Measurements from ENCODE around the gene LTBP2.

Gene LTBP2

DNA sequence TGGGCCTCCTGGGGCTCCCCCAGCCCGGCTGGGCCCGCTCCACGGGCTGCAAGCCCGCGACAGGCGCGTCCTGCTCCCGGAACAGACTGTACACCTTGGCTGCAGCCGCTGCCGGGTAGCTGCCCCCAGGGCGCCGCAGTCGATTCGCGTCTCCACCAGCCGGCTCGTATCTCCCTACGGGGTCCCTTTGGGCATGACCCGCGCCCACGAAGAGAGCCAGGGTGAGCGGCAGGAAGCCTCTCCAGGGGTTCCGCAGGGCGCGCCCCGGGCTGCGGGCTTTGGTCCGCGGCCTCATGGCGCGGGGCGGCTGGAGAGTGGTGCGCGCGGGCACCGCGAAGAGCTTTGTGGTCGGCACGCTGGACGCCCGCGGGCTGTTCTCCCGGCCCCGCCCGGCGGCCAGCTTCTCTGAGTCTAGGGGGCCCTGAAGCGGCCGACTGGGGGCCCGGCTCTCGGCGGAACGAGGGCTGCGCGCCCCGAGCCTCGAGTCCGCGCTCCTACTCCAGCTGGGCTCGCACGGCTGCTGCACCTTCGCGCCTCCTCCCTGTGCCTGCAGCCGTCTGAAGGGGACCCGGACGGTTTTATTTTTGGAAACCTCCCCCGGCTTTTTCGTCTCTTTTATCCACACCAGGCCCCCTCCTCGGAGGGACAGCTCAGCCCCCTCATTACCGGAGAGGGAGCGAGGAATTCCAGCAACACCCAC is at the start of gene LTBP2:
Gene LTBP2 (minus strand): TSS at position 588 of the 700 bp plus-strand sequence. CDS start 293 bp downstream, at position 295.
- no peak for DNase-seq

DNA sequence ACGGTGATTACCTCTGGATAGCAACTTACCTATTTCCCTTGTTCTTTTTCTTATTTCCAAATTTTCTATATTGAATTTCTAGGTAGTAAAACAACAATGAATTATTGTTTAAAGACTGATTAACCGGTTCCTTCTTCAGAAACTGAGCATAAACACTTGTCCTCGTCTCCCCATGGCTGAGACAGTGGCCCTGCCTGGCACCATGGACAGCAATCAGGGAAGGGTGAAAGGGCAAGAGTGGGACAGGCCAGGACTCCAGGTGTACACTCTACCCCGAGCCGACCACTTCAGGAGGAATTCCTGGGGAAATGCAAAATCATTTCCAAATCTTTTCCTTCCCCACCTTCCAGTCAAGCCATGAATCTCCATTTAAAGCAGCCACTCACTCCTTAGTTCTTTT is 48.8 kb upstream of the LTBP2 start:
- DNase-seq = no peak

DNA sequence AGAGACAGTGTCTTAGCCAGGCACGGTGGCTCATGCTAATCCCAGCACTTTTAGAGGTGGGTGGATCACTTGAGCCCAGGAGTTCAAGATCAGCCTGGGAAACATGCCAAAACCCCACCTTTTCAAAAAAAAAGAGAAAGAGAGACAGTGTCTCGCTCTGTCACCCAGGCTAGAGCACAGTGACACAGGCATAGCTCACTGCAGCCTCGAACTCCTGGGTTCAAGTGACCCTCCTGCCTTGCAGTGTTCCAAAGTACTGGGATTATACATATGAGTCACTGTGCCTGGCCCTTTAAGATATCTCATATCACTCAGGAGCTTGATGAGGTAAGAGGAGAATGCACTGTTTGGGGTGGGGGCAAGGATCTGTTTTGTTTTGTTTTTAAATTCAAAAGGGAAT is 48.1 kb upstream of the LTBP2 start:
- DNase-seq = no peak

DNA sequence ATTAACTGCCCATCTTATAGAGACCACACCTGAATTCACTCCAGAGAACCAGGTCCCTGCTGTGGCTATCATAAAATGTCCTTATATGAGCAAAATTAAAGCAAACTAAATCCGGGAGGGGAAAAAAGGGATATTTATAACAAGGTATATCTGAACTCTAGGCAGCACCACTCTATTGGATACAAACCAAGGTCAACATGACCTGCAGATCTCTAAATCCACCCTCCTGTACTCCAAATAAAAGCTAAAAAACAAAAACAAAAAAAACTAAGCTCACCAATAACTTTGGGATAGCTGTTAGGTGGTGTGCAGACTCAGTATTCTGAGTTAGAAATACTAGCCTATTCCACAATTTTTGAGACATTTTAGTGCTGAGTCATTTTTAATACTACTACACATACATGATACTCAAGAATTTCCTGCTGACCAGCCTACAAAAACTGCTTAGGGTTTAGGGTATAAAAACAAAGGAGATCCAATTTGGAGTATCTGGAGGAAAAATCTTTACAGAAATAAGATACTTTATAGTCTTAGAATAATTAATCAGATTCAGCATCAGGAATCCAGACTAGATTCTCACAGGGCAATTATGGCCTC is 46.6 kb upstream of the LTBP2 start:
- DNase-seq = no peak

DNA sequence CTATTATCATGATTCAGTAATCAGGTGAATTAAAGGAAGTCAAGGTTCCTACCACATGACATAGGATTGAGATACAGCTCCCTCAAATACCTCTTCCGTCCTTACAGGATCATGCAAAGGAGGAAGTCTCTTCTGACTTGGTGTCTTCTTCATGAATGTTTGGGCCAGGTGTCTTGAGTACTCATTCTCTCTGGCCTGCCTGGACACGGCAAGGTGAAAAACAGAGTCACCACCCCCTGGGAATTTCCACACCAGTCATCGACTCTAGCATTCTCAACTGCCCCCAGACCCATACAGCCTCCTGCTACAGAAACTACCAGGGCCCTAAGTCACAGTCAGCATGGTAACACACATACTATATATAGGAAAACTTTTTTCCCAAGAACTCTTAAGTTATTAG is 44.9 kb upstream of the LTBP2 start:
- no peak for DNase-seq

DNA sequence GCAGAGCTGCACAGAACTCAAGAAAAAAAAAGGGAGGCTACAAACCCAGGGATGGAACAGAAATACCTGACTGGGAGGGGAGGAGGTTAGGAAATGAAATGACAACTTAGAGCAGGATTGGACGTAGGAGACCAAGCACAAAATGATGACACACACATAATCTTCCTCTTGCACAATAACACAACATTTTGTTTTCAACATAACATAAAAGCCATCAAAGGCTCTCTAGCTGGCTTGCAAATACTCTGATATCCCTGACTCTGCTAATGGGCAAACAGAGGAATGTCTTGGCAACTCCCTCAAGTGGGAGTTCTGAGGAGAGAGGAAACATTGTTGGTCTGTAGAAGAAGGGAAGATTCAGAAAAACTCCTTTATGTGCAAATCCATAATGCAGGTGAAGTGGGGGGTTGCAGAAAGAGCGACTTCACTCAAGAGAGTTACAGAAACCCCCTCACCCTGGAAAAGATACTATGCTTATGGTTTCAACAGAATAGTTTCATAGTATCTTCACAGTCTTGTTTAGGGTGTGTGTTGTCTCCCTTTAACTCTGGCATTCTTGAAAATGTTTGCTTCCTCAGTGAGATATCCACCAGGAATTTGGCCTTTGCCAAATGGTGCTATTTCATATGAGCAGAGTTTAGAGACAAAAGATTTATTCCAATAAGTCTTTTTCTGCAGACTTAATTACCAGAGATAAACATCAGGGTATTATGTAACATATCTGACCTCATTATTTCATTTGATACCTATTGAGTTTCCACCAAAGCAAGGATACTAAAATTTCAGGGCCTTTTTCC is 43.8 kb upstream of the LTBP2 start:
- no peak for DNase-seq

DNA sequence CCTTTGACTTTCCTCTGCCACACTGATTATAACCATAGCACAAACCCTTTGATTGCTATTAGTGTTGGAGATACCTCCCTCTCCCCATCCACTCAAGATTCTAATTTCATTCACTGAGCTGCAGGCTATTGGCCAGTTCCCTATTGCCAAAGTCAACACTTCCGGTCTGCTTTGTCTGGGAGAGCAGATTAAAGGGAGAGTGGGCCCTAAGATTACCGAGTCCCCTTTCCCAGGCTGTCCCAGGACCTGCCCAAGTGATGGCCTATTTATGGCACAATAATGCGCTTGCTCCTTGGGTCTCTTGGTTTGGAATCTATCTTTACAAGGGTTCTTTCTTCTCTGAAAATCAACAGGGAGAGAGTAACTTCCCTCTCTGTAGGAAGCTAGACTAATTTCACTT is 42.9 kb upstream of the LTBP2 start:
- no peak for DNase-seq

DNA sequence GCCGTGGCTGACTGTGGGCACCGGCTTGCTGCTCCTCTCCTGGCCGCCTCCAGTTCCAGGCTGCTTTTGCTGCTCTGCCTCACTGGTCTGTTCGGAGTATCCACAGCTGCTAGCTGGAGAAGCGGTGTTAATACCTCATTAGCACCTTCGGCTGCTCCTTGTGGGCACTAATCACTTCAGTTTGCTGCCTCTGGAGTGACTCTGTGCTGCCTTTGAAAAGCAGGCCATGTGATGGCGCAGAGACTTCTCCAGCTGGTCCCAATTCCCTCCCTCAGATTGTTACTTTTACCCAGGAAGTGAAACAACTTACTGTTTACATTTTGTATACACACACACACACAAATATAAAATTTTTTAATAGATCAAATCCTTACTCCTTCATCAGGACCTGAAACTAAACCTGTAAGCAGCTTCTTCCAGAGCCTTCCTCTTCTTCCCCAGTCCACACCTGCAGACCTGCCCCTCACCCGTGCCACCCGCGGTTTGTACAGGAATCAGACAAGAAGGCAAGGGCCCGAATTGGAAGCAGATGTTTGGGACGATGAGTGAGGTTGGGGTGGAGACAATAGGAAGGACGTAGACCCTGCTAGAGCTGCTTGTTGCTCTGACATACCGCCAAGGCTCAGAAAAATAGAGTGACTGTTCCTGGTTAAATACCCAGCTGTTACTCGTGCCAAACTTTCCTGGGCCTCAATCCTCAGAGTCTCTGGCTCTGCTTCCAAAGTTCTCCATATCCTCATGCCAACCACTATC is 41.5 kb upstream of the LTBP2 start:
- DNase-seq = no peak

DNA sequence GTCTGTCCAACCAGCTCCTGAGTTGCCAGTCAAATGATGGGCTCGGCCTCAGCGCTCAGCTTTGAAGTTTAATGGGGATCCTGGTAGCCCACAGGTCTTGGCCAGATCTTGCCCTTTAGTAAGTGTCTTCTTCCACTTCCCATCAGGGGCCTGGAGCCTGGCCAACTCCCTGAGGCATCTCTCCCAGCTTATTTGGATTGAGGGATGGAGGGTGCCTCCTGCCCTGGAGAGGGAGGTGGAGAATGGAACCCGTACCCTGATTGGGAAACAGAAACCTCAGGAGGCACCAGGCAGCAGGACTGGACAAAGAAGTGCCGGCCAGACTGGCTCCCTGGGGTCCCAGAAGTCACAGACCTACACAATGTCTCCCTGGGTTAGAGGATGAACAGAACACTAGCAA is 40.5 kb upstream of the LTBP2 start:
- no peak for DNase-seq

DNA sequence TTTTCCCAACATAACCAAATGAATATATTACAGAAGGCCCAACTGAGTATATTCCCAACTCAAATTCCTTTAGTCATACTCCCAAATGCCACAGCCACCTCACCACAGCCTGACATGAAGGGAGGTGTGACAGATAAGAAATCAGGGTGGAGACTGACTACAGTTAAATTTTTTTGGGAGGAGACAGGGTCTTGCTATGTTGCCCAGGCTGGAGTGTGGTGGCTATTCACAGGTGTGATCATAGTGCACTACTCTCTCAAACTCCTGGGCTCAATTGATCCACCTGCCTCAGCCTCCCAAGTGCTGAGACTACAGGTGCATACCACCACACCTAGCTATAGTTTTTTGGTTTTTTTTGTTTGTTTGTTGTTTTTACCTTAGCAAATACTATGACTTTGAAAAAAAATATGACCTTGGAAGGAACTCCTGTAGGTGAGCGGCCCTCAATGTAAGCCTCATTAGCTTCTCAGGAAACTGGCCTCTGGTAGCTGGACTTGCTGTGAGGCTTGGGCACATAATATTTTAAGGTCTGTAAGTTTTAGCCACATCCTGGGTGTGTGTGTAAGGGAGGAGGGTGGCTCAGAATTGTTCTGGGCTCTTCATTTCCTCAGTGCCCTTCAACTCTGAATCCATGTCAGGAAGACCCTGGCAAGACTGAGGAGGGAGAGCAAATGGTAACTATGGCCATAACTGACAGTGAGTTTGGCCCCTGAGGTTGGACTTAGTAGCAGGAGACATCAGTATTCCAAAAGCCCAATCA is 39.1 kb upstream of the LTBP2 start:
- no peak for DNase-seq

DNA sequence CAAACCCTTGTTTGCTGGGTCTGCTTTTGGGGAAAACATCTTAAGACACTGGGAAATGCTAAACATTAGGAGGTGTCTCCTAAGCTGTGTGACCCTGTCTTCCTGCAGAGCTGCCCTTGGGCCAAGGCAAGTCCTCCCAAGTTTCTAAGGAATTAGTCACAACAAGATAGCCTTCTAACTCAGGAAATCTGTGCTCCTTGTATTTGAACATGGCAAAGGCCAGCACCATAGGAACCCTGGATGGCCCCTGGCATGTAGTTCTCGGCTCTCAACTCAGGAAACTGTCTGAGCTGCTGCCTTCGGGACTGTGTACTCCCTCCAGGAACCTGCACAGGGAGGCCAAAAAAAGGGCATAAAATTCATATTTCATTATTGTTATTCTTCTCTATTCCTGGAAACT is 37.6 kb upstream of the LTBP2 start:
- DNase-seq = no peak

DNA sequence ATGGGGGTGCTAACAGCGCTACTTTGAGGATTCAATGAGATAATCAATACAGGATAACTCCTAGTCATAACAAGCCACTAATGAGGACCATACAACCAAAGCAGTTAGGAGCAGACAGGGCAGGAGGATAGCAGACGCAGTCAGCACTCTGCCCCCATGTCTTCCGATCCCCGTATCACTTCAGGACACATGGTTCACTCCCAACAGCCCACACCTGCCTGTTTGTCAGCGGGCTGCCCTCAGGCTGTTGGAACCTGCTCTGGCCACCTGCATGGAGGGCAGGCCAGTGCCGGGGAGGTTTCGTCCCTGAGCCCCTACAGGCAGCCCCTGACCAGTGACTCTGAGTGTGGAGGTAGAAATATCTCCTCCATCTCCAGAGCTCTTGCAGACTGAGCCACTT is 37.1 kb upstream of the LTBP2 start:
- DNase-seq = no peak

DNA sequence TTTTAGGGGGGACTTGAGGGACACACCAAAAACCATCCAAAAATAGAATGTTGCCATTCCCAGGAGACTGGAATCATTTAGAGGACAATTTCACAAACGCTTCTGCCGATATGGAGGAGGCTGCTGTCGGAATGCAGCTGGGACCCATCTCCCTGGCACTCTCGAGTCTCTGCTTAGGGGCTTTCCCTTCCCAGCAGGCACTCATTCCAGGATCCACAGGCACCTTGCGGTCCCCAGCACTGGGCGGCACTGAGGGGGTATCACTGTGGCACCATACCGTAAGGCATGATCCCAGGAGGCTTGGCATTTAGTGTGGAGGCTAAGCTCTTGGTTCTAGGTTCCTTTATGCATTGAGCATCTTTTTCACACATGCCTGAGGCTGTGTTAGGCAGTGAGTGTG is 36.6 kb upstream of the LTBP2 start:
- DNase-seq = no peak

DNA sequence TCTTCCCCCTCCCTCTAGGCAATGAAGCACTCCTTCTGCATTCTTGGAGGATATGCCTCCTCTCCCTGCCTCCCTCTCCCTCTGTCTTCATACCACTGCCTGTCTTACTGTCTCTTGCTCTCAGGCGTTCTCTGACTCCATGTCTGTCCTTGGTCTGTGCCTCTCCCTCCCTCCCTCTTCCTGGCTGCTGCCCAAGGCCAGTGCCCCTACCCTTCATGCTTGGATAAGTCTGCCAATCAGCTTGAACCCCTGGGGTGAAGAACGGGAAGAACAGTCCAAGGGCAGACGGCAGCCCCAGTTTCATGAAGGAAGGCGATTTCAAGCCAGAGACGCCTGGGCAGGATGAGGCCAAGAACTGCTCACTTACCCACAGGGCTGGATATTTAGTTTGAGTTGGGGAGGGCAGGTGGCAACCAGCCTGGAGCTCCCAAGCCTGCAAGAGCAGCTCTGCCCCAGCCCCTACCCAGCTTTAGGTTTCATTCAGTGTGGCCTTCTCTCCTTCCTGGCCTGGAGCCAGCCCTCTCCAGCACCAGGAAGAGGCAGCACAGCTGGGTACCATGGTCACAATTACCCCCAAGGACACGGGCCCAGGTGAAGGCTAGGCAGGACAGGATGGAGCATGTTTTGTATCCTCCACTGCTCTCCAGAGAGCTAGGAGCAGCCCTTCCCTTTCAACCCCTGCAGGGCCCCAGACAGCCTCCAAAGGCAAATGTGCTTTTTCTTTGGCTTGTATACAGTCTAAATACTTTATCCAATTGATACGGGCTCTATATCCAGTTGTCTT is 35.8 kb upstream of the LTBP2 start:
- DNase-seq = no peak

DNA sequence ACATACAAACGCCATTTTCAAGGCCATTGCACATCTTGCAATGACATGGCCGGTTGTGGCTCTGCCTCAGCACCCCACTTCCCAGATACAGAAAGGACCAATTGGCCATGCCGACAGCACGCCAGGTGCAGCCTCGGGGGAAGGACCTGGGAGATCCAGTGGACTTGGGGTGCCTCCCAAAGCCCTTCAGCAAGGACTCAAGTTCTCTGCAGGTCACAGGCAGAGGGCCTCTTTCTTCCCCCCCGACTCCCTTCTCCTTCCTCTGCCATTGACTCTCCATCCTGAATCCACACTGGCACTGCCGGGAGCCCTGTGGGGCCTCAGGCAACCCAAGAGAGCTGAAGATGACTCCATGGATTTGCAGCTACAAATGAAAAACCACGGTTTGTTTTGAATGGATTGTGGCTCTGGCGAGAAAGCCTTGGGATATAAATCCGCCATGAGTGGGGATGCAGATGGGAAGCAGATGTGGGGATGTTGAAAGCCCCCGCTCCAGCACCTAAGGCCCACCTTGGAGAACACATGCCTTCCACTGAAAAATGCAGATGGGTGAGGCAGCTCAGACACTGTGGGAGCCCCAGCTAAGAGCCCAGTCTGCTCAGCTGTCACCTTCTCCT is 35.1 kb upstream of the LTBP2 start:
- no peak for DNase-seq

DNA sequence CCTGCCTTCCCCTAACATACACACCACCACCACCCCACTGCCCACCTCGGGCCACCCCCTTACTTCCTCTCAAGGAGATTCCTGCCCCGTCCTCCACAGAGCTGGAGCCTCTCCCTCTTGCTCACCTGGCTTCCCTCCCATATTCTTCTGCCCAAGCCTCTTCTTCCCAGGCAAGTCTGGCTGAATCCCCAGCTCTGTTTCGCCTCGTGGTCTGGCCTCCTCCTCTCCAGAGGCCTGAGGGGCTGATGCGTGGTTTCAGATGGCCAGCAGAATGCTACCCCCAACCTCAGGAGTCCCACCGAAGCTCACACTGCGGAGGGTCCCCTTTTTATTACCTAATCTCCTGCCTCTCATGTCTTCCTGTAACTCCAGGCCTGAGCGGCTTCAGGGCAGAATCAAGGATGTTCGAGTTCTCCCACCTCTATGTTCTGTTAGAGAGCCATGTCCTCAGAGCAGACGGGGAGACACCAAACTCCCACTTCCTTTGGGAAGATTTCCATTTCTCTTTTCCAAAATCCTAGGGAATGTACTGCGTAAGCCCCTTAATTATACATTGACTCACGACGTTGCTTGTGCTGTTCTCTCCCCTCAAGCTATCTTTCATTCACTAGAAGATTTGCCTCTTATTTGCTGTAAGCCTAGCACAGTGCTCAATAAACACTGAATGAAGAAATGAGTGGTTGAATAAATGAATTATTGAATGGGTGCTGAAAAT is 33.9 kb upstream of the LTBP2 start:
- DNase-seq = no peak

DNA sequence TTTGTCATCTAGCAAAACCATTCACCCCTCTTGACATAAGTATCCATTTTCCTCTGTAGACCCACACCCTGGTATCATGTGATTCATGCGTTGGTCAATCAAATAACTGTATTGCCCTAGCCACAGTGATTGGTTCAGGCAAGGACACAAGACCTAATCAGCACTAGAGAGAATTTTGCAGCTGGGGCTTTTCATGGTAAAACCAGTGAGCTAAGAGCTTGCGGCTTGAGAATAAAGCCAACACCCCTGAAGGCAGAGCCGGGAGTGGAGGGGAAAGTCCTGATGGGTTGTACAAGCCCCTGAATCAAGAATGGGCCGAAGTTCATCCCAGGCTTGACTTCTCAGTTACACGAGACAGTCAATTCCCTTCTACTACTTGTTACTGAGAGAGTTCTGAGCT is 33.2 kb upstream of the LTBP2 start:
- no peak for DNase-seq

DNA sequence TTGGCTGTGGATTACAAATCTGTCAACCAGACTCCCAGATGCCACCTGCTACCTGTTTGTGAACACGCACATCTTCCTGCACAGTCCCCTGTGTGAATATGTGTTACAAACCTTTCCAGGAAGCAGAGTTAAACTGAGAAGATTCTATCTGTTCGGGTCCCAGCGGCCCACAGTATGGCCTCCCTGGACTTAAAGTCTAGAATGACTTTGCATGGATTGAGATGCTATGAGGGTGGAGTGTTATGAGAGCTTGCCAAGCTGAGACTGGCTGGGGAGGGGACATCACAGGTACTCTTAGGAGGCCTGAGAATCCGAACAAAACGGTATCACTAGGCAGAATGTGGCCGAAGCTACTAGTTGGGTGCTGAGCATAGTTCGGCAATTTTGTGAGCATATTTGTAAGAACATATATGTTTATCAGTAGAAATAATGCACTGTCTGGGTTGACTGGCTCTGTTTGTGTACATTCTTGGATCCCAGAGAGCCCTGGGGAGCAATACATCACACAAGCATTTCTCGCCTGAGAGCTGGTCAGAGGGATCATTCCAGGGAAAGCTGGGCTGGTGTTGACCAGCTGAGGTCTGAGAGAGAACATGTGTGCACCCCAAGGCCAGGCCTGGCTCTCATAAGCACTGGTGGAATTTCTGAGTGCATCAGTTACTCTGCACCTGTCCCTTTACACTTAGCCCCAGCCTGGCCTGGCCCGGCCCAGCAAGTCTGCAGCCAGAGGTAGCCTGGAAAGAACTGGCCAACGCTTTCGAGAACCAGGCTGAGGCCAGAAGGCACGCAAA is 29.8 kb upstream of the LTBP2 start:
- DNase-seq = no peak

DNA sequence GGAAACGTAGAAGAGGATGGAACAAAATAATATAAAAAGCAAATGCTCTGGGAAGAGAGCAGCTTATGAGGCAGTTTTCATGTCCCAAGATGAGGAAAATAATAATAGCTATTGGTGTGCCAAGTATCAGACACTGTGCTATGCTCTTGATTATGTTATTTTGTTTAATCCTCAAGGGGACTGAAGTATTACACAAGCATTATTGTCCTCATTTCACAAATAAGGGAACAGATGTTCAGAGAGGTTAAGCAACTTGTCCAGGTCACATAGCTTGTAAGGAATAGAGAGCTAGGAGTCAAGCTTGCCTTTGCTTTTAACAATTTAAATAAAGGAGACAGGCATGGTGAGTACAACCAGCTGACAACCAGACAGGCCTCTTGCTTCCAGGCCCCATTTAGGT is 26.9 kb upstream of the LTBP2 start:
- DNase-seq = no peak

DNA sequence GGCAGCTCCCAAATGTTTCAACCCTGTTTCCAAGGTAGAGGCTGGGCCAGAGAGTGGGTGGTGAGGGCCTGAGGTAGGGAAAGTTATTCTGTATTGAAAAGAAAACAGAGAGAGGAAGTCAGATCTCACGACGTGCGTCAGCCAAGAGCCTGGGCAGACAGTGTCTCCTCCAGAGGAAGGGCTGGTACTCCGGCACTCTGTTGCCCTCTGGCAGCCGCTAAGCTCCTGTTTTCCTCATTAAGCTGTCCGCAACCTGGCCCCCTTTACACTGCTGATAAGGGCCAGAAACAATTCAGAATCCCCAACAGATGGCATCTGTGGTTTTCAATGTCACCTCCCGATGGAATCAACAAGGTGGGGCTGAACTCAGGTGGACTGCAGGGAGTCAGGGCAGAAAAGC is 26.0 kb upstream of the LTBP2 start:
- no peak for DNase-seq
